ENCODE measurements around the gene CTNNA3.

Gene CTNNA3

GRCh38 chr10:67506083-67506756, 189.8 kb downstream of the CTNNA3 start:
- TF ChIP-seq CTCF (IDR thresholded peaks at IDR 0.05; ENCODE audit: low read depth, low read length), result no peak
- H3K4me3 ChIP-seq (replicated peaks in 1 of 2; ENCODE audit: low read depth in 2 of 2, low read length in 2 of 2), result no peak overlapping the region
- no peak for DNase-seq (ENCODE audit: low read depth in 2 of 2)

GRCh38 chr10:67492317-67493019, 203.5 kb downstream of the CTNNA3 start:
- TF ChIP-seq CTCF (IDR thresholded peaks at IDR 0.05; ENCODE audit: low read depth, low read length), result no peak
- no peak overlapping the region for H3K4me3 ChIP-seq (replicated peaks in 1 of 2; ENCODE audit: low read depth in 2 of 2, low read length in 2 of 2)
- DNase-seq (ENCODE audit: low read depth in 2 of 2), result peak in 1 of 2 donors; percentile 1

- TF ChIP-seq CTCF (IDR thresholded peaks at IDR 0.05; ENCODE audit: low read depth, low read length), result no peak
- H3K4me3 ChIP-seq (replicated peaks in 1 of 2; ENCODE audit: low read depth in 2 of 2, low read length in 2 of 2), result no peak overlapping the region
- no peak for DNase-seq (ENCODE audit: low read depth in 2 of 2)
These were observed 207.9 kb downstream of the CTNNA3 start for GRCh38 chr10:67487906-67488619.

- TF ChIP-seq CTCF (IDR thresholded peaks at IDR 0.05; ENCODE audit: low read depth, low read length), result no peak
- H3K4me3 ChIP-seq (replicated peaks in 1 of 2; ENCODE audit: low read depth in 2 of 2, low read length in 2 of 2), result no peak overlapping the region
- no peak for DNase-seq (ENCODE audit: low read depth in 2 of 2)
These were observed 208.8 kb downstream of the CTNNA3 start for GRCh38 chr10:67487199-67487598.

- DNase-seq (ENCODE audit: low read depth in 2 of 2), result no peak
- TF ChIP-seq CTCF (IDR thresholded peaks at IDR 0.05; ENCODE audit: low read depth, low read length), result no peak
- no peak overlapping the region for H3K4me3 ChIP-seq (replicated peaks in 1 of 2; ENCODE audit: low read depth in 2 of 2, low read length in 2 of 2)
These were observed 218.1 kb downstream of the CTNNA3 start for GRCh38 chr10:67477868-67478267.

GRCh38 chr10:67476201-67476600, 219.8 kb downstream of the CTNNA3 start:
- no peak for DNase-seq (ENCODE audit: low read depth in 2 of 2)
- no peak overlapping the region for H3K4me3 ChIP-seq (replicated peaks in 1 of 2; ENCODE audit: low read depth in 2 of 2, low read length in 2 of 2)

More at GRCh38 chr10:67476201-67476600, 219.8 kb downstream of the CTNNA3 start:
- TF ChIP-seq CTCF (IDR thresholded peaks at IDR 0.05; ENCODE audit: low read depth, low read length), result no peak
